GM21367 (cell line): ENCODE data around the gene CAMSAP1.

ENCODE experiments used
- ATAC-seq: cut with Tn5 transposase; IDR thresholded peaks from one replicate; pipeline ENCODE4 v1.9.1; 2021; ENCODE audit not compliant: unreplicated experiment

CAMSAP1 gene

DNA sequence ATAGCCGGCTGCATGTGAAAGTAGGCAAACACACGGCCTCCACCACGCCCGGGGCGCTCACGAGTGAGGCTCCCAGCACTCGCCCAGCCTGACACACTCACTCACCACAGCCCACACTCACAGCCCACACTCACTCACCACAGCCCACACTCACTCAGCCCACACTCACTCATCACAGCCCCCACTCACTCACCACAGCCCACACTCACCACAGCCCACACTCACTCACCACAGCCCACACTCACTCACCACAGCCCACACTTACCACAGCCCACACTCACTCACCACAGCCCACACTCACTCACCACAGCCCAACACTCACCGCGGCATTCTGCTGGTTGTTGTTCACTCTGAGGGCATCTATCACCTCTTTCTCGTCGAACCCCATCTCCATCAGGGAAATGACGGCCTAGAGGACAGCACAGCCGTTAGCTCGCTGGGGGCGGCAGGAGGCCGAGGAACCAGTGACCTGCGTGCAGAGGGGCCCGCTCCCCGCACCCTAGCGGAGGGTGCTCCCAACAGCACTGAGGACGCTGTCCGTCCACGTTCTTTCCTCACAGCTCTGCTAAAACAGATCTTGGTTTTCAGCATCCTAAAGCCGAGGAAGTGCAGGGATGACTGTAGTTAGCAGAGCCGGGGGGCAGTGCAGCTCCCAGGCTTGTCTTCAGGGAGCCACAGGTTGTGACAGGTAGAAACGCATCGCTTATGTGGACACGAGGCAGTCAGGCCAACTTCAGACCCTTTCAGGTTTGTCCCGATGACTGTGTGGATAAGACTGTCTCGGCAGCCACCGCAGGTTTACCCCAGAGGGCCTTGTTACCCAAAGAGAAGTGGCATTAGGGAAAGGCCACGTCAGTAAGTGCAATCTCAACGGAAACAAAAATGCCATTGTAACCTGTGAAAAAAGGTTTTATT, 32.3 kb upstream of the CAMSAP1 start:
- ATAC-seq, result no peak

DNA sequence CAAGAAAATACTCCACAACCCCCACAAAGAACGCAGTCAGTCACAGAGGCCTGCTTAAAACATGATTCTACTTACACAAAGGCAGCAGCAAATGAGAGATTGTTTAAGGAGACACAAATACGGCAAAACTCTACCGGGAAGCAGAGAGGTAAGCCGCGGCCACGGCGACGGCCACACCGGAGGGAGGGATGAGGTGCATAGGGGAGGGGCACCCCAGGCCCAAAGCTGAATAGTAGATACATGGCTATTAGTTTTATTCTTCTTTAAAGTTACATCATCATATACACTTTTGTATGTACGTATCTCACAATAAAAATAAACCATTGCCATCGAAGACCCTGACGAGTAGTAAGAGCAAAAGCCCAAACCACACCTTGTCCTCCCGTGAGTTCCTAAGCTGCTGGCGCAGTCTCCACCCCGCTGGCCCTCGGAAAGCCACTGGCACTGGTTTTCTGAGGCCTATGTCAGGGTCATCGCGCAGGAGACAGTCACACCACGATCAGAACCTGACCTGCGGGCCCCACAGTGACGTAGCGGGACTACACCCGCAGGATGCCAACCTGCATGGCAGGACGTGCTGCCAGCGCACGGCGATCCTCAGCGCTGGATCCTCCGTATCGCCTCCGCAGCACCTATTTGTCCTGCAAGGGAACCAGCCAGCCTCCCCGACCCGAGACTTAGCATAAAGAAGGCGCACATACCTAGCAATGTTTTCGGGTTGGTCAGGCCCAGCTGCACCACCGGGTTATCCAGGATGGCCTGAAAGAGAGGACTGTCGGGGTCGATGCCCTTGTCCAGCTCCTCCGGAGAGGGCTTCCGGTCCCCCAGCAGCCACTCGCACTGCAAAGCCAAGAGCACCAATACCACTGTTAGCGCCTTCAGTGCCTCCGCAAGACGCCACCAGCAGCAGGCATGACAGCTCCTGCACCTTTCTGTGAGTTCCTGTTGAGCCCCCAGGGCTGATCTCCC, 30.5 kb upstream of the CAMSAP1 start:
- ATAC-seq, result no peak

DNA sequence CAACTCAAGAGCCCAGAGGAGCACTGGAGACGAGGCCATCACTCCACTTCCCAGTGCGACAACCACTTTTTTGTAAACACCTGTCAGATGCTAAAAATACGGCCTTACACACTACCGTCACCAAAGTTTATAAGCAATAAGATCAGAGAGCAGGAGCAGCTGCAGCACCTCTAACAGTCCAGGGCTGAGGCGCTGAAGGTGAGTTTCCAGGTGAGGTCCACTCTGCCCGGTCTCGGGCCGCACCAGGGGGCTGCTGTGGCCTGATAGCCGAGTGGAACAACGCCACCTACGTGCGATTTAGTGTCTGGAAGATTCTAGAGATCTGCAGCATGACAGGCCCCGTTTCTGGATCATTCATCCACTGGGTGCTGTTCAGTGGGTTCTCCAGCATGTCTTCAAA, 25.8 kb upstream of the CAMSAP1 start:
- ATAC-seq, result no peak

DNA sequence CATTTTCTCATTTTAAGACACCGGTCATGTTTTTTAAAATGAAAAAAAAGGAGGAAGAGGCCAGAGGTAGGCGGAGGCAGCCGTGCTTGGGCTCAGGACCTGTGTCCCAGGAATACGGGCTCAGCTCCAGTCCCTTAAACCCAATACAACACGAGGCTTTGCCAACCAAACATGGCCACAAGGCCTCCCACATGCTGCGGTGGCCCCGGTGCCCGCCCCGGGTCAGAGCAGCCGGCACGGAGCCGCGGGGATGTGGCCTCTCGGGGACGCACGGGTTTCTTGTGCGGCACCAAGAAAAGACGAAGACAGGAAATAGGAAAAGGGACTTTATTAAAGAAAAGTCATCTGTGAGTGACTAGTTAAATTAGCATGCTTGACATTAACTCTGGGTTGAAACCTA, 25.3 kb upstream of the CAMSAP1 start:
- ATAC-seq, result no peak

DNA sequence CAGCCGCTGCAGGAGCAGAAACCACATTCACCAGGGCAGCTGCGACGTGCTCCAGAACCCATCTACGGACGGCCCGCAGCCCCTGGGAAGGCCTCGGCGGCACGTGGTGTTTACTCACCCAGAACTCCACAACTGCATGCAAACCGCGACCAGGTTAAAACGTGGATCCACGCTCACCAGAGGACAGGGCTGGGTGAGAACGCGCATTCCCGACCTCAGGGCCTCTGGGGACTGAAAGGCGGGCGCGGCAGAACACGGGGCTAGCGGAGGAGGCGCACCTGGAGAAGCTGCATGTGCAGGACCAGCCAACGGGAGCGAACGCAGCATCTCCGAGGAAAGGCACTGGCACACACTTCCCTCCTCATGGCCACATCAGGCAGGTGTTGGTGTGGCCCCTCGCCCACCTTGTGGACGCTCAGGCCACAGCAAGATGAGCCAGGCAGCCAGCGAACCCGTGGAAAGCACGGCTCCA, 24.0 kb upstream of the CAMSAP1 start:
- ATAC-seq, result no peak

DNA sequence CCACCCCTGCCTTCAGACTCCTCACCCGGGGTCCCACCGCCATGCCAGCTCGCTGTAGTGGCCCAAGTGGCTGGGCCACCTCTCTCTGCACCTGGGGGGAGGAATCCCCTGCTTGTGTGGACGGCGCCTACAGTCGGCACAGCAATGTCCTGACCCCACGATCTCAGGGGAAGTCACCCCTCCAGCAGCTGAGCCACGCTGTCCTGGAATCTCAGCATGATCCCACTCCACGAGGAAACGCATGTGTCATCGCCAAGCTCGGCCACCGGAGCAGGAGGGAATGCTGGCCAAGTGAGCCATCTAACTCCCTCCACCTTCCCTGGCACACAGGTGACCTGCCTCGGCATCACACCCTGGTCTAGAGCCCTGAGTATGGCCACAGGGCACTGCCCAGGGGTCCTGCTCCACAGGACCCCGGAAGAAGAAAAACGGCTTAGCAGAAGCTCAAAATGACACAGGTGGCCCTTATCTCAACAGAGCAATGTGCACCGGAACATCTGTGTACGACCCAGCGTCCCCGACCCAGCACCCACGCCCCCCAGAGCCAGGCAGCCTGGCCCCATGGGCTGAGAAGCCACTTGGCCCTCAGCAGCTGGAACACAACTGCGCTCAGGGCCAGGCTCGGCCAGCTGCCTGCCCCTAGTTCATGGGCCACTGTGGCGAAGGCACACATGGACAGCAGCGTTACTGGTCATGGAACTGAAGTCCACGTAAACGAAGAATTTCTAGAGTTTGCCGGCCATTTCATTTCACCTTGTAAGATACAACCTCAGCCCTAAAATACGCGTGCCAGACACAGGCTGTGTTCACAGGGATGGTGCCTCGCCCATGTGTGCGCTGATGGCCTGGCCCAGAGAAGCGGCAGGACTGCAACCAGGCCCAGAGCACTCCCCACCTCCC, 23.4 kb upstream of the CAMSAP1 start:
- no peak for ATAC-seq

DNA sequence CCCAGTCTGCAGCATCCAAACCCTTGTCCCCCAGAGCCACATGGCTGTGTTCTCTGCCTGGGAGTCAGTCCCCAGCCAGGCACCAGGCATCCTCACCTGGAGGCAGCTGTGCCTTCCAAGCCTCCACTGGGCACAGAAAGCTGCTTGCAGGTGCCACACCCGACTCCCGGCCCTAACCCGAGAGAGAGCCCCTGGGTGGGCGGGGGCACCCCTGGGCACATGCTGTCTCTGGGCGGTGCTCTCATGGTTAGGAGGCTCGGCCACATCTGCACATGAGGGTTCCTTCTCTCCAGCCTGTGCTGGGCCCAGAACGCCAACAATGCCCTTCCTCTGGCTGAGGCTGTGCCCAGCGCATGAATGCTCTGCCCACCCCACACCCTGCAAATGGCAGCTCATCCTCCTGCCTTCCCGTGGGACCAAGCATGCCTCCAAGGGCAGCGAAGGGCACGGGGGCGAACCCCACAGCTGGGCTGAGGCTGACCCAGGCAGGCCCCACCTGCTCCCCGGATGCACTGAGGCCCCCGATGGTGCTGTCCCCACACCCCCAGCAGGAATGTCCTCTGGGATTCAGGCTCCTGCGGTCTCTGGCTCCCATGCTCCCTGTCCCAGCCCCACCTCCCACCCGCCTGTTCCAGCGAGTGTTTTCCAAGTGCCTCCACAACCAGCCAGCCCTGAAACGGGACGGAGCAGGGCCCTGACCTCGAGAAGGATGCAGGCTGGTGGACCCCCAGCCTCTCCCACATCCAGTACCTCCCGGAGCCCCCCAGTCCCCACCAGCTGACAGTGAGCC, 22.5 kb upstream of the CAMSAP1 start:
- no peak for ATAC-seq

DNA sequence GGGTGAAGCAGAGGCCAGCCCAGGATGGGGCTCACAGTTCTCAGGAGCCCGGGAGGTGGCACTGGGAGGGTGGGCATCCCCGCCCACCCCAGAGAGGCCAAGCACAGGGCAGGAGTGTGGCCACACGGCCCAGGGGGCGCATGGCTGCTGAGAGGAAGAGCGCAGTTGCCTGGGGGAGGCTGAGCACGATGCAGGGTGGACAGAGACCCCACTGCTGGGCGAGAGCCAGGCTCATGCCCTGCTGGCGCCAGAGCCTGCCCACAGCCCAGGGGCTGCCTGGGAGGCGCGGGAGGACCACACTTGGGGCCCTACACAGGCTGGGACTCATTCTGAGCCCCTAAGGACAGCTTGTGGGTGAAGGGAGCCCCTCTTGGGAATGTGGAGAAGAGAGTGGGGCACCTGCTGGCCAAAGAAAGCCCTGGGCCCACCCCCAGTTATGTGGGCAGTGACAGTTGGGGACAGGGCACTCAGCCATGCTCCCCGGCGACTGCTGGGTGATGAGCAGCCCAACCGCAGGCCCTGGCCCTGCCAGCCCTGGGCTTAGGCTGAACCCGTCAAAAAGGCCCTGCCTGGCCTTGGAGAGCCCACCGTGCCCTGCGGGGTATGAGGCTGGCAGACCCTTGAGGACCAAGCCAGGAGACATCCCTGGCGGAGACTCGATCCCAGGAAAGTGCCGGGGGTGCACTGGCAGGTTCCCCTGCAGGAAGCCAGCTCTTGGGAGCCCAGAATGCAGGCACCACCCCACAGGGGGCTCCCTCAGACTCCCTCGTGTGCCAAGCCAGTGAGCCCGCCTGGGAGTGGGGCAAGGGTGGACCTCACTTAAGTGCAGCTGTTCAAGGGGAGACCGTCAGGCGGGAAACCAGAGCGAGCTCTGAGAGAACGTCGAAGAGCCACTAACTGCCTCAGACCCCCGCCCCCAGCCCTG, 21.6 kb upstream of the CAMSAP1 start:
- ATAC-seq, result no peak

DNA sequence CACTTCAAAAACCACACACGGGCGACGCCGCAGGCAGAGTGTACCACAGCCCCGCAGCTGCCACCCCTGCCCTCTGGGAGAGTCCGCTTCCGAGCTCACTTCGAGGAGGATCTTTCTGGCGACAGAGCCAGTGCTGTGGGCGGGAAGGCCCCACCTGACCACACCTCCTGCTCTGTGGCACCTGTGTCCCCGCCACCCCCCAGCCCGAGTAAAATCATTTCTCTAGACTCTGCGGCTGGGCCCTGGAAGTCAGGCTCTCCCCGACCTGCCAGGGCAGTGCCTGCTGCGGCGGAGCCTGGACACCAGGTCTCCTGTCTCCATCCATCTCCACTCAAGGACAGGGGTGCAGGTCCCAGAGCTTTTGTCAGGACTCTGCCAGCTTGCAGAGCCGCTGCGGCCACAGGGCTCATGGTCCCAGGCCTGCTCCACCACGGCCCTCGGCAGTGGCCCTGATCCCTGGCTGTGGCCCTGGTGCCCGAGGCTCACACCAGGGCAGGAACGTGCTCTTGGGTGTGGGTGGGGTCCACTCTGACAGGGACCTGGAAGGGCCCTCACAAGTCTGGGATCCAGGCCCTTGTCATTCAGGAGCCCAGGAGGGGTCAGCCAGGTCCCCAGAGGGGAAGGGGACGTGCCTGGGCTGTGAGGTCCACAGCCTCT, 20.9 kb upstream of the CAMSAP1 start:
- no peak for ATAC-seq

DNA sequence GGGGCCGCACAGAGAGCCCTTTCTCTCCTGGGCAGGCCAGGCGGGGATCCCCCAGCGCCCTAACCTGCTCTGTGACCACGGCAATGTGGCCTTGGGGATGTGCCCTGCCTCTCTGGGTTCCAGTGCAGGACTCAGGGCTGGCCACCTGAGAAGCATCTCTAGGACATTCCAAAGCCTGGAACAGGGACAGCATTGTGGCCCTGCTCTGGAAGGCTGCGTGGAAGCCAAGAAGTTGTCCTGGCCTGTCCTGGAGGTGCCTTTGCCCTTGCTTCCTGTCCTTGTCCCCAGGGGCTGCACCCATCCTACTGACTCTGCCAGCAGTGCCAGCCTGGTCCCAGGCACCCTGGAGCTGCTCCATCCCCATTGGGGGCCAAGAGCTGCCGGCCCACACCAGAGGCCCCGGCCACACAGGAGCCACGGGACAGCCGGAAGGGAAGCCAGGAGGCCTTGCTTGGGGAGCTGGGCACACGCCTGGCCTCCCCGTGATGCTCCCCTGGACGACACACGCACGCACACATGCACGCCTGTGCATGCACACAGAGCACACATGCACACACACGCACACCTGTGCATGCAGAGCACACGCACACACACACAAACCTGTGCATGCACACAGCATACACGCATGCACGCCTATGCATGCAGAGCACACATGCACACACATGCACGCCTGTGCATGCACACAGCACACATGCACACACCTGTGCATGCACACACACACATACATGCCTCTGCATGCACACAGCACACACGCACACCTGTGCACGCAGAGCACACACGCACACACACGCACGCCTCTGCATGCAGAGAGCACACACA, 20.1 kb upstream of the CAMSAP1 start:
- no peak for ATAC-seq

DNA sequence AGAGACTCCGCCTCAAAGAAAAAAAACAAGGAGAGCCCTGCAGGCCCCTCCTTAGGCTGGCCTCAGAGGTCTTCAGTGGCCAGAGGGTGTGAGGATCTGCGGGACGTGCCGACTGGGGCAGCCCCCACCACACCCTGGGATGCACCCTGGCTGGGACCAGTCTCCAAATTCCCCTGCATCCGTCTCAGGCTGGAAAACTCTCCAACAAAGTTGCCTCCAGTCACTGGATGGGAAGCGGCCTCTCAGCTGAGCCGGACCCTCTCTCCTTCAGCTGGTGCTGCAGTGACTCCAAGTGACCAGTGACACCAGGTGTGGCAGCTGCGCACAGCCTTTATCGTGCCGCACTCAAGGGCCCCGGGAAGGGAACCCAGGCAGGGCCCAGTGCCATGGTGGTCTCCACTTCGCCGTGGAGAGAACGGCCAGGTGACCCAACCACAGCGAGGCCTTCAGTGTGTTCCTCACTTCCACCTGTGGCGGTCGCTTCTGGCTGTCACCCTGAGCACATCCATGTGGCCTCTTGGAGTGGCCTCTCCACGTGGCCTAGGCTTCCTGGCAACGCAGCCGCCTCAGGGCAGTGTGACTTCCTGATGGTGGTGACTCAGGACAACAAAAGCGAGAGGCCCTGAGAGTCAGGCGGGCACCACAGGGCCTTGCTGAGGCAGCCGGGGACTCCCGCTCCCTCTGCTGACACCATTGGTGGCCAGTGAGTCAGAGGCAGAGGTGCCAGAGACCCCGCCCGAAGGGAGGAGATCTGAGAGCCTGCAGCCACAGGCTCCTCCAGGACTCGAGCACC, 19.3 kb upstream of the CAMSAP1 start:
- ATAC-seq, result no peak

DNA sequence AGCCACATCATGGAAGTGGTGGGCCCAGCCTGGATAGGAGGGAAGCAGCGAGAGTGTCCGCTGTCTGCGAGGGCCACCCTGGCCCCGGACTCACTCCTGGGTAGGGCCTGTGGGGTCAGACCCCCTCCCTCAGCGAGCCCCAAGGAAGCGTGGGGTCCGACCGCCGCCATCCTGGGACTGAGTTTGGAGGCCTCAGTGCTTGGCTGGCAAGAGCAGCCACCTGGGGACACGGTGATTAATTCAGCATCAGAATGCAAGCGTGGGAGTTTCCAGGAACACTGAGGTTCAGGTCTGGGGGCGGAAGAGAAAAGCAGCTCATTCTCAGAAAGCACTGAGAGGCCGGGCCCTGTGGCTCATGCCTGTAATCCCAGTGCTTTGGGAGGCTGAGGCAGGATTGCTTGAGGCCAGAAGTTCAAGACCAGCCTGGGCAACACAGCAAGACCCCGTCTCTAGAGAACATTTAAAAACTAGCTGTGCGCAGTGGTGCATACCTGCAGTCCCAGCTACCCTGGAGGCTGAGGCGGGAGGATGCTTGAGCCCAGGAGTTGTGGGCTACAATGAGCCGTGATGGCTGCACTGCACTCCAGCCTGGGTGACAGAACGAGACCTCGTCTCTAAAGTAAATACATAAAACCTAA, 18.3 kb upstream of the CAMSAP1 start:
- ATAC-seq, result no peak

DNA sequence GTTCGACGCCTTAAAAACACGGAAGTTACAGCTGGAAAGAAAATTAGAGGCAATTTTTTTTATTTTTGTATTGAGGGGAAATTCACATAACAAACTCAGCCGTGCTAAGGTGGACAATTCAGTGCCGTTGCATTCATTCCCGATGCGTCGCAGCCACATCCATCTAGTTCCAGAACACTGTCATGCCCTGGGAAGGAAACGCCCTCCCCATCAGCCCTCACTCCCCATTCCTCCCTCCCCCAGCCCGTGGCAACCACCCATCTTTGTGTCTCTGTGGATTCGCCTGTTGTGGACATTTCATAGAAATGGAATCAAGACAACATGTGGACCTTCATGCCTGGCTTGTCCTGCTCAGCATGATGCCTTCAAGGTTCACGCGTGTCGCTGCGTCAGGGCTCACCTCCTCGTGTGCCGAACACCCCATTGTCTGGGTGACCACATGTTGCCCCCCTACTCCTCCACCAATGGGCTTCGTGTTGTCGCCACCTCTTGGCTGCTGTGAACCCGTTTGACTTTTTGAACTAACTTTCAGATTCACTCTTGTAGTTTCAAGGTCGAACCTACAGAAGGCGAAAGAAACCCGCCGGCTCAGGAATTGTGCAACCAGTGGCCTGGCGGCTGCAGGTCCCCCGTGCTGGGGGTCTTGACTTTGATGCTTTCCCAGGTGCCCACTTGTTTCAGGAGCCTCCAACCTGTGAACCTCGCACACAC, 17.4 kb upstream of the CAMSAP1 start:
- ATAC-seq, result no peak

DNA sequence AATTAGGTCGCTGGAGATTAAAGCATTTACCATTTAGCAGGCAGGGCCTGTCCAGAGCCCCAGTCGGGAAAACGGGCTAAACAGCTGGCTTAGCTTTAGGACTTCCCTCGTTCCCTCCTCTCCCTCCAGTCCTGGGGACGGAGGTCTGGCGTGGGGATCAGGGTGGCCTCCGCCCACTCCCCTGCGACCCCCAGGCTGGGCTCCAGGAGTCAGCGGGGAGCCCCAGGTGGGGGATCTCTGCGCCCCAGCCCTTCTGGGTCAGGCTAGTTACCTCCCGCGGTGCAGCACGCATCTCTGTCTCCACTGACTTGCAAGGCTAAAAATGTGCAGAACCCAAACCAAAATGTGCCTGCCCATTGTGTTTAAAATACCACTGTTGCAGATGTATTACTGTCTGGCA, 16.2 kb upstream of the CAMSAP1 start:
- no peak for ATAC-seq

DNA sequence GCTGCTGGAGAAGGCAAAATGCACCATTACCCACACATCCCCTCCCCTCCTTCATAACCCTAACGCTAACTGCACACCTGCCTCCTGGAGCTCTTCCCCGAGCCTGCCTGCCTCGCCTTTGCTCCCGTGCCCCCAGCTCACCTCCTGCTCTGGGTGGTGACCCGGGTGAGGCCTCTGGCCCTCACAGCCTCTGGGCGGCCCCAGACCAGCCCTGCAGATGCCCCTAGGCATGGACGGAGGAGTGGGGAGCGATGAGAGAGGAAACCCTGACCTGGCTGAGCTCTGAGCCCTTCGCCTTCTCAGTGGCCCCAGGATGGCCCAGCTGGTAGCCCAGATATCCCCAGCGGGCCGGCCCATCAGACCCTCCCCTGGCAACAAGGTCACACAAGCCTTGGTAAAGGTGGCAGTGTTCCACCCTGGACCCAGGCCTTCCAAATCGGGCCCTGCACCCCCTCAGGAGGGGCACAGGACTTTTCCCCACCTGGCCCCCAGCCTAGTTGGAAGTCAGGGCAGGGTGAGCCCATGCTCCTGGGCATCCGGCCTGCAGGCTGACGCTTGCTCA, 14.5 kb upstream of the CAMSAP1 start:
- ATAC-seq, result no peak
